Sigmoid colon (tissue), 4 donors: Measurements from ENCODE around the gene ELFN1.

Experiments
- EP300 ChIP-seq, 4 donors: sonication (generic); formaldehyde crosslinking; IDR thresholded peaks; one replicate each; pipeline ENCODE4 v1.6.1; 2017; ENCODE audit warnings: antibody characterized with exemption in 4 of 4
- POLR2A ChIP-seq, 2 donors: fragments of 450-650 bp; IDR thresholded peaks; one replicate each; pipeline ENCODE4 v1.6.1; 2016; ENCODE audit warnings: antibody characterized with exemption in 2 of 2, mild to moderate bottlenecking in 2 of 2, moderate library complexity in 2 of 2
- POLR2AphosphoS5 ChIP-seq, 4 donors: sonication (generic); formaldehyde crosslinking; IDR thresholded peaks; one replicate each; pipeline ENCODE4 v1.6.1; 2017; ENCODE audit warnings: antibody characterized with exemption in 4 of 4
- TF ChIP-seq, protein P1 (sequence below), 4 experiments: fragments of 450-650 bp in 3 of 4; fragments of 200-600 bp in 1 of 4; IDR thresholded peaks; one replicate each; pipeline ENCODE4 v1.5.1; 2016 to 2019; ENCODE audit warnings: antibody characterized with exemption in 4 of 4, mild to moderate bottlenecking in 3 of 4, moderate library complexity in 2 of 4

DNA sequence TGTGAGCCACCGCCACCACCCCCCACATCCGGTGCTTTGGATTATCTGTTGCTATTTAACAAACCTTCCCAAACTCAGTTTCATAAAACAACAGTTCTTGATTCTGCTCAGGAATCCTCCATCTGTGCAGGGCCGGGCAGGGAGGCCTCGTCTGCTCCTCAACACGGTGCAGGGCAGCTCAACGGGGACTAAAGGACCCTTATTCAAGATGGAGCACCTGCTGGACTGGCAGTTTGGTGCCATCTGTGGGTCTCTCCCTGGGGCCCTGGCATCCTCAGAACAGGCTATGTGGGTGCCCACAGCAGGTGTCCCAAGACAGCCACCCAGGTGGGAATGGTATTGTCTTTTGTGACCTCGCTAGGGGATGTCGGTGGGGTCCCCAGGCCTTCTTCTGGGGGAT, 31.0 kb upstream of the ELFN1 start:
- TF ChIP-seq, protein P1, sequence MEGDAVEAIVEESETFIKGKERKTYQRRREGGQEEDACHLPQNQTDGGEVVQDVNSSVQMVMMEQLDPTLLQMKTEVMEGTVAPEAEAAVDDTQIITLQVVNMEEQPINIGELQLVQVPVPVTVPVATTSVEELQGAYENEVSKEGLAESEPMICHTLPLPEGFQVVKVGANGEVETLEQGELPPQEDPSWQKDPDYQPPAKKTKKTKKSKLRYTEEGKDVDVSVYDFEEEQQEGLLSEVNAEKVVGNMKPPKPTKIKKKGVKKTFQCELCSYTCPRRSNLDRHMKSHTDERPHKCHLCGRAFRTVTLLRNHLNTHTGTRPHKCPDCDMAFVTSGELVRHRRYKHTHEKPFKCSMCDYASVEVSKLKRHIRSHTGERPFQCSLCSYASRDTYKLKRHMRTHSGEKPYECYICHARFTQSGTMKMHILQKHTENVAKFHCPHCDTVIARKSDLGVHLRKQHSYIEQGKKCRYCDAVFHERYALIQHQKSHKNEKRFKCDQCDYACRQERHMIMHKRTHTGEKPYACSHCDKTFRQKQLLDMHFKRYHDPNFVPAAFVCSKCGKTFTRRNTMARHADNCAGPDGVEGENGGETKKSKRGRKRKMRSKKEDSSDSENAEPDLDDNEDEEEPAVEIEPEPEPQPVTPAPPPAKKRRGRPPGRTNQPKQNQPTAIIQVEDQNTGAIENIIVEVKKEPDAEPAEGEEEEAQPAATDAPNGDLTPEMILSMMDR (IDR thresholded peaks at IDR 0.05), result no peak
- TF ChIP-seq POLR2A (IDR thresholded peaks at IDR 0.05), result no peak
- no peak for TF ChIP-seq POLR2AphosphoS5 (IDR thresholded peaks at IDR 0.05)
- TF ChIP-seq EP300 (IDR thresholded peaks at IDR 0.05), result no peak
